Gastroesophageal sphincter (tissue), 4 donors: ENCODE results near the gene RBM6. TPM values are rescaled to one million over a fixed set of nuclear protein-coding genes. Genes with fewer than 3 reads are reported as not detected.

Experiments
- ATAC-seq: fragments of 150-250 bp; one replicate; pipeline ENCODE4 v1.9.1; 2016; ENCODE audit warnings: mild to moderate bottlenecking, moderate library complexity
- H3K27ac ChIP-seq, 4 donors: fragments of 200-600 bp; sonication (generic) in 3 of 4; 1 replicate in 3 of 4; 2 replicates in 1 of 4; pipeline ENCODE4 v1.5.1; 2016 to 2019
- H3K27me3 ChIP-seq: fragments of 200-600 bp; sonication (generic); one replicate; pipeline ENCODE4 v1.5.1; 2019
- H3K36me3 ChIP-seq, 2 donors: fragments of 200-600 bp; sonication (generic); one replicate each; pipeline ENCODE4 v1.5.1; 2019; ENCODE audit warnings: control low read depth in 1 of 2
- H3K4me1 ChIP-seq, 3 donors: fragments of 200-600 bp; sonication (generic); 1 replicate in 2 of 3; 2 replicates in 1 of 3; pipeline ENCODE4 v1.5.1; 2016 to 2019; ENCODE audit warnings: control low read depth in 2 of 3
- H3K4me3 ChIP-seq, 2 donors: fragments of 200-600 bp; sonication (generic); one replicate each; pipeline ENCODE4 v1.5.1; 2019; ENCODE audit warnings: mild to moderate bottlenecking in 1 of 2, moderate library complexity in 1 of 2
- H3K9me3 ChIP-seq, 3 donors: fragments of 200-600 bp; sonication (generic); one replicate each; pipeline ENCODE4 v1.5.1; 2017 to 2019; ENCODE audit warnings: control low read depth in 2 of 3
- CTCF ChIP-seq, 4 experiments: fragments of 200-600 bp in 2 of 4; fragments of 450-650 bp in 2 of 4; sonication (generic) in 1 of 4; IDR thresholded peaks; one replicate each; pipeline ENCODE4 v1.5.1; 2017 to 2019; ENCODE audit warnings: antibody characterized with exemption in 4 of 4, mild to moderate bottlenecking in 2 of 4, moderate library complexity in 2 of 4
- EP300 ChIP-seq: sonication (generic); formaldehyde crosslinking; IDR thresholded peaks from one replicate; pipeline ENCODE4 v1.6.1; 2017; ENCODE audit warnings: antibody characterized with exemption, mild to moderate bottlenecking
- POLR2A ChIP-seq, 2 donors: fragments of 450-650 bp; IDR thresholded peaks; one replicate each; pipeline ENCODE4 v1.6.1; 2017; ENCODE audit warnings: antibody characterized with exemption in 2 of 2, mild to moderate bottlenecking in 2 of 2, moderate library complexity in 1 of 2
- POLR2AphosphoS5 ChIP-seq: sonication (generic); formaldehyde crosslinking; IDR thresholded peaks from one replicate; pipeline ENCODE4 v1.6.1; 2017; ENCODE audit warnings: antibody characterized with exemption
- WGBS, 2 donors: methylation state at CpG; one replicate each; pipeline ENCODE4 v1.1.5; 2018; ENCODE audit warnings: low coverage in 1 of 2; 5-methylcytosine and 5-hydroxymethylcytosine counted together
- total RNA-seq, 4 donors: library from RNA; depleted of rRNA; stranded (reverse); fragments of >200 nt; gene quantifications; one replicate each; pipeline ENCODE4 v1.1.0, GENCODE V29; 2016

The RBM6 gene
- total RNA-seq, 4 donors from 2014 or later, result 39.0 to 135 (median 84.2) TPM

- Histone ChIP-seq H3K36me3 (peaks cover 0 to 65% of the 10 kb centered on the region in 2 donors), H3K27me3 (no peaks in the 10 kb centered on the region), H3K4me3 (no peak overlapping the region), H3K4me1 (no peaks in the 10 kb centered on the region), H3K9me3 (no peaks in the 10 kb centered on the region), H3K27ac (no peak overlapping the region)
- 72 to 92% methylated on average over 2 of the region's 2 CpGs for WGBS, 2 donors
- no peak for ATAC-seq
- TF ChIP-seq POLR2A (IDR thresholded peaks at IDR 0.05) (no peak), POLR2AphosphoS5 (no peak), EP300 (no peak), CTCF (IDR thresholded peaks at IDR 0.05) (no peak)
Measured at GRCh38 chr3:49998326-49998725, 58.4 kb downstream of the RBM6 start.

GRCh38 chr3:50001511-50001910 lies 61.6 kb downstream of the RBM6 start:
- no peak for ATAC-seq
- H3K4me3 ChIP-seq, result no peak overlapping the region
- H3K27ac ChIP-seq, result no peak overlapping the region
- WGBS, 2 donors, result 91 to 96% methylated on average over 3 of the region's 3 CpGs
- no peak for TF ChIP-seq CTCF (IDR thresholded peaks at IDR 0.05)
- no peak for TF ChIP-seq EP300
- no peak for TF ChIP-seq POLR2A (IDR thresholded peaks at IDR 0.05)
- TF ChIP-seq POLR2AphosphoS5, result no peak
- no peaks in the 10 kb centered on the region for H3K27me3 ChIP-seq
- no peaks in the 10 kb centered on the region for H3K4me1 ChIP-seq
- H3K9me3 ChIP-seq, result no peaks in the 10 kb centered on the region
- peaks cover 0 to 66% of the 10 kb centered on the region in 2 donors for H3K36me3 ChIP-seq

GRCh38 chr3:50003216-50003615 lies 63.3 kb downstream of the RBM6 start:
- TF ChIP-seq POLR2AphosphoS5, result no peak
- TF ChIP-seq EP300, result no peak
- TF ChIP-seq POLR2A (IDR thresholded peaks at IDR 0.05), result no peak
- TF ChIP-seq CTCF (IDR thresholded peaks at IDR 0.05), result no peak
- peaks cover 0 to 71% of the 10 kb centered on the region in 2 donors for H3K36me3 ChIP-seq
- no peaks in the 10 kb centered on the region for H3K27me3 ChIP-seq
- WGBS, 2 donors, result 89 to 91% methylated on average over 3 of the region's 3 CpGs
- no peak for ATAC-seq
- no peaks in the 10 kb centered on the region for H3K9me3 ChIP-seq
- no peak overlapping the region for H3K27ac ChIP-seq
- no peak overlapping the region for H3K4me3 ChIP-seq
- H3K4me1 ChIP-seq, result no peaks in the 10 kb centered on the region

GRCh38 chr3:50003824-50004223 lies 63.9 kb downstream of the RBM6 start:
- no peaks in the 10 kb centered on the region for H3K27me3 ChIP-seq
- ATAC-seq, result no peak
- WGBS, 2 donors, result 18 to 40% methylated on average over 1 of the region's 1 CpG
- TF ChIP-seq POLR2A (IDR thresholded peaks at IDR 0.05) (no peak), CTCF (IDR thresholded peaks at IDR 0.05) (no peak), POLR2AphosphoS5 (no peak), EP300 (no peak)
- no peak overlapping the region for H3K4me3 ChIP-seq
- no peak overlapping the region for H3K27ac ChIP-seq
- H3K4me1 ChIP-seq, result no peaks in the 10 kb centered on the region
- peaks cover 0 to 68% of the 10 kb centered on the region in 2 donors for H3K36me3 ChIP-seq
- no peaks in the 10 kb centered on the region for H3K9me3 ChIP-seq

GRCh38 chr3:50008931-50009330 lies 69.0 kb downstream of the RBM6 start:
- Histone ChIP-seq H3K4me3 (no peak overlapping the region), H3K4me1 (no peaks in the 10 kb centered on the region), H3K27ac (no peak overlapping the region), H3K9me3 (no peaks in the 10 kb centered on the region), H3K36me3 (peaks cover 0 to 53% of the 10 kb centered on the region in 2 donors), H3K27me3 (no peaks in the 10 kb centered on the region)
- ATAC-seq, result no peak
- TF ChIP-seq CTCF (IDR thresholded peaks at IDR 0.05), result no peak
- TF ChIP-seq EP300, result no peak
- TF ChIP-seq POLR2A (IDR thresholded peaks at IDR 0.05), result no peak
- no peak for TF ChIP-seq POLR2AphosphoS5
- WGBS, 2 donors, result 83% methylated on average over 1 of the region's 1 CpG; no CpG with 5 or more reads in 1 of the 2 donors
